HFF-Myc (cell line): ENCODE results near the gene GNG12.
A peak's percentile ranks its signal among the peaks of the same experiment; 100 is the strongest.

Experiments used
- DNase-seq: peaks from one replicate; pipeline ENCODE4 v3.0.0-alpha.2; 2011; ENCODE audit warnings: low read depth; ENCODE audit errors: extremely low read depth
- H3K4me3 ChIP-seq: replicated peaks from 2 replicates; pipeline ENCODE4 v1.5.1; 2011; ENCODE audit warnings: low read depth, mild to moderate bottlenecking, control low read depth, low read length
- CTCF ChIP-seq: IDR thresholded peaks from 2 replicates; pipeline ENCODE4 v1.5.1; 2012; ENCODE audit warnings: mild to moderate bottlenecking, low read depth, low read length, control low read depth; ENCODE audit errors: missing control alignments

GNG12 gene

GRCh38 chr1:67713057-67713846 is 120.0 kb downstream of the GNG12 start:
- no peak for TF ChIP-seq CTCF
- H3K4me3 ChIP-seq, result 0 out of 2 replicates have a peak overlapping the region, but pooled peaks have one; percentile 1
- peak; percentile 96 for DNase-seq

- TF ChIP-seq CTCF, result no peak
- no peak overlapping the region for H3K4me3 ChIP-seq
- DNase-seq, result no peak
These were observed 121.4 kb downstream of the GNG12 start for GRCh38 chr1:67711855-67712212.

GRCh38 chr1:67711158-67711854 is 122.0 kb downstream of the GNG12 start:
- no peak for TF ChIP-seq CTCF
- H3K4me3 ChIP-seq, result no peak overlapping the region
- DNase-seq, result no peak

GRCh38 chr1:67710417-67710816 is 122.8 kb downstream of the GNG12 start:
- H3K4me3 ChIP-seq, result no peak overlapping the region
- no peak for DNase-seq
- TF ChIP-seq CTCF, result no peak

GRCh38 chr1:67708606-67709005 is 124.7 kb downstream of the GNG12 start:
- DNase-seq, result no peak
- no peak for TF ChIP-seq CTCF
- no peak overlapping the region for H3K4me3 ChIP-seq

- H3K4me3 ChIP-seq, result no peak overlapping the region
- DNase-seq, result no peak
- TF ChIP-seq CTCF, result no peak
These were observed 127.4 kb downstream of the GNG12 start for GRCh38 chr1:67705735-67706453.
